ENCODE measurements around the gene GPR160. TPM values are rescaled to one million over a fixed set of nuclear protein-coding genes. Genes with fewer than 3 reads are reported as not detected.

GPR160 gene
- total and polyA plus RNA-seq, 7 experiments from 2014 or later: 6.1 to 44.3 (median 17.1) TPM

- Histone ChIP-seq H3K36me3 (ENCODE audit: control insufficient read depth in 2 of 3, insufficient read depth in 3 of 3, low read length in 3 of 3) (peaks cover 0 to 5% (median 0%) of the 10 kb centered on the region in 3 experiments), H3K27ac (ENCODE audit: low read depth, low read length) (no peak overlapping the region), H3K27me3 (ENCODE audit: control insufficient read depth in 2 of 2, insufficient read depth in 2 of 2, low read length in 2 of 2) (no peaks in the 10 kb centered on the region), H3K4me1 (ENCODE audit: control insufficient read depth in 2 of 2, insufficient read depth in 2 of 2, low read length in 2 of 2) (no peaks in the 10 kb centered on the region), H3K4me3 (ENCODE audit: low read length) (no peak overlapping the region), H3K9me3 (ENCODE audit: control insufficient read depth in 2 of 3, low read length in 3 of 3) (no peaks in the 10 kb centered on the region)
- ATAC-seq (no peak), DNase-seq (no peak)
- H3K27me3 Mint-ChIP-seq: no peaks in the 10 kb centered on the region
- CTCF ChIA-PET: no interaction called here
- H3K36me3 Mint-ChIP-seq: peaks cover 4 to 51% (median 23%) of the 10 kb centered on the region in 5 donors
- peaks cover 0 to 24% (median 7%) of the 10 kb centered on the region in 7 donors for H3K4me1 Mint-ChIP-seq
- intact Hi-C loops (cut with micrococcal nuclease): loop anchor here in 1 of 2 donors (1.0 kb wide), 1 partner anchor 9 kb away; no protein-coding TSS in a partner anchor
- peaks cover 0 to 3% (median 0%) of the 10 kb centered on the region in 11 donors for H3K9me3 Mint-ChIP-seq
- H3K4me3 Mint-ChIP-seq: no peak overlapping the region
- POLR2A ChIA-PET: interaction anchor here (0.5 to 0.6 kb wide), 4 partner anchors 56 to 886 kb away, joined by 3 to 5 read pairs (median 3); no protein-coding TSS in a partner anchor
- peak overlapping the region in 2 of 9 donors; percentile 25 to 33 for H3K27ac Mint-ChIP-seq
These were observed 41.0 kb downstream of the GPR160 start for GRCh38 chr3:170078620-170079281.

DNA sequence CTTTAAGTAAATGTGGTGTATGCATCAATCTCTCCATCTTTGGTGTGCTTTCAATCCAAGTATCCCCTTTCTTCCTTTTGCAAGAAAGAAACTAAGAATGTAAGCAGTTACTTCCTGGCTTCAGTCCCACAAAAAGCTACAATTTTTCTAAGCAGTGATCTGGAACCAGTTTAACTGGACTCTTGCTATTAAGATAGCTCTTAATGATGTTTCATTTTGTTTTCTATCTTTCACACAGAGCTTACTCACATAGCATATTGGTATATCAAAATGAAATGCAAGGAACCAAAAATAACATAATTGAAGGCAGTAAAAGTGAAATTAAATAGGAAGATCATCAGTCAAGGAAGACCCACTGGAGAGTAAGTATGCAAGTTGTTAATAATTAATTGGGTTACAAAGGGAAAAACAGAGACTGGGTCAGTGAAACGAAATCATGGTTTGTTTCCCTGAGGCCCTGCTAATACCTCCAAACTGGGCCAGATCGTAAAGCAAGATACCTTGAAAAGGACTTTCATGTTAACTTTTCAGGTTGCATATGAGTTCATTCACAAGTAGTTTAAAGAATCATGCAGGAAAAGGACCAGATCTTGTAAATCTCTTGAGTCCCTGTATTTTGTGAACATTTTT lies 41.9 kb downstream of the GPR160 start:
- ChIA-PET CTCF (interaction anchor here (0.6 to 1.1 kb wide), 2 partner anchors 9 to 58 kb away, joined by 3 to 4 read pairs; no protein-coding TSS in a partner anchor), POLR2A (interaction anchor here (0.5 to 0.7 kb wide), 4 partner anchors 25 to 112 kb away, joined by 3 to 4 read pairs (median 3); no protein-coding TSS in a partner anchor)
- H3K27ac Mint-ChIP-seq: peak overlapping the region in 6 of 9 donors; percentile 2 to 61 (median 46)

GRCh38 chr3:170080605-170081004 lies 42.8 kb downstream of the GPR160 start:
- ATAC-seq: no peak
- Histone ChIP-seq H3K27ac (ENCODE audit: low read depth, low read length) (no peak overlapping the region), H3K9me3 (ENCODE audit: control insufficient read depth in 2 of 3, low read length in 3 of 3) (no peaks in the 10 kb centered on the region), H3K36me3 (ENCODE audit: control insufficient read depth in 2 of 3, insufficient read depth in 3 of 3, low read length in 3 of 3) (peaks cover 0 to 13% (median 13%) of the 10 kb centered on the region in 3 experiments), H3K4me3 (ENCODE audit: low read length) (no peak overlapping the region), H3K4me1 (ENCODE audit: control insufficient read depth in 2 of 2, insufficient read depth in 2 of 2, low read length in 2 of 2) (no peaks in the 10 kb centered on the region), H3K27me3 (ENCODE audit: control insufficient read depth in 2 of 2, insufficient read depth in 2 of 2, low read length in 2 of 2) (no peaks in the 10 kb centered on the region)
- H3K9me3 Mint-ChIP-seq: peaks cover 0 to 3% (median 0%) of the 10 kb centered on the region in 11 donors
- H3K27ac Mint-ChIP-seq: peak overlapping the region in 8 of 9 donors; percentile 14 to 80 (median 60)
- ChIA-PET POLR2A (interaction anchor here (0.6 to 0.7 kb wide), 2 partner anchors 96 to 100 kb away, joined by 3 read pairs; no protein-coding TSS in a partner anchor), CTCF (interaction anchor here (0.6 to 1.1 kb wide), 2 partner anchors 8 to 59 kb away, joined by 3 to 4 read pairs; no protein-coding TSS in a partner anchor)
- no peak overlapping the region for H3K4me3 Mint-ChIP-seq
- H3K4me1 Mint-ChIP-seq: peaks cover 0 to 23% (median 7%) of the 10 kb centered on the region in 7 donors
- H3K27me3 Mint-ChIP-seq: no peaks in the 10 kb centered on the region
- peaks cover 4 to 56% (median 20%) of the 10 kb centered on the region in 5 donors for H3K36me3 Mint-ChIP-seq
- no peak for DNase-seq
- intact Hi-C loops (cut with micrococcal nuclease): no loop called here

More for the DNA sequence above, 41.9 kb downstream of the GPR160 start:
- Histone ChIP-seq H3K36me3 (ENCODE audit: control insufficient read depth in 2 of 3, insufficient read depth in 3 of 3, low read length in 3 of 3) (peaks cover 0 to 8% (median 5%) of the 10 kb centered on the region in 3 experiments), H3K27ac (ENCODE audit: low read depth, low read length) (no peak overlapping the region), H3K27me3 (ENCODE audit: control insufficient read depth in 2 of 2, insufficient read depth in 2 of 2, low read length in 2 of 2) (no peaks in the 10 kb centered on the region), H3K4me3 (ENCODE audit: low read length) (no peak overlapping the region), H3K9me3 (ENCODE audit: control insufficient read depth in 2 of 3, low read length in 3 of 3) (no peaks in the 10 kb centered on the region), H3K4me1 (ENCODE audit: control insufficient read depth in 2 of 2, insufficient read depth in 2 of 2, low read length in 2 of 2) (no peaks in the 10 kb centered on the region)
- no peaks in the 10 kb centered on the region for H3K27me3 Mint-ChIP-seq
- no peak overlapping the region for H3K4me3 Mint-ChIP-seq
- ATAC-seq (no peak), DNase-seq (no peak)
- peaks cover 0 to 24% (median 7%) of the 10 kb centered on the region in 7 donors for H3K4me1 Mint-ChIP-seq
- peaks cover 0 to 3% (median 0%) of the 10 kb centered on the region in 11 donors for H3K9me3 Mint-ChIP-seq
- intact Hi-C loops (cut with micrococcal nuclease): loop anchor here in 1 of 2 donors (1.0 kb wide), 1 partner anchor 8 kb away; no protein-coding TSS in a partner anchor
- peaks cover 4 to 55% (median 23%) of the 10 kb centered on the region in 5 donors for H3K36me3 Mint-ChIP-seq

DNA sequence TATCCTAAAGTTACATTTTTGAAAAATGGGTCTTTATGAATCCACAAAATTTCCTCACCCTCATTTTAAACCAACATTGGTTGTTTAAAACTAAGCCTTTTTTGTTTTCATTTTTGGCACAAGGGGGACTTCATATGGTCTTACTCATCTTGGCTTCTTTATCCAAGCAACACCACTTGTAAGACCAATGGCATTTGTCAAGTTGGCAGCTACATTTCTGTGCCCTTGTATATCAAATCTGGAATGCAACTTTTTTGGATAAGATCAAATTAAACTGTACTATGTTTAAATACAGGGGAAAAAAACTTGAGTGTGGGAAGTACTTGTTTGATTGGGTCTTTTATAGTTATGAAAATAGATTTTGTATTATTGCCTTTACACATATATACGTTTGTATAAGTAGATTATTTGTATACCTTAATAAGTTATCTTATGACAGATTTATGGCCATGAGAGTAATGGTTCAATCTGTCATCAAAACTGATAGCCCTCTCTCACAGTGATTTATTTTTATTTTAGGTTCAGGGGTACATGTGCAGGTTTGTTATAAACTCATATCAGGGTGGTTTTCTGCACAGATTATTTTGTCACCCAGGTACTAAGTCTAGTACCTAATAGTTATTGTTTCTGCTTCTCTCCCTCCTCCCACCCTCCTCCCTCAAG lies 43.4 kb downstream of the GPR160 start:
- CTCF ChIA-PET: no interaction called here
- H3K27me3 Mint-ChIP-seq: no peaks in the 10 kb centered on the region

DNA sequence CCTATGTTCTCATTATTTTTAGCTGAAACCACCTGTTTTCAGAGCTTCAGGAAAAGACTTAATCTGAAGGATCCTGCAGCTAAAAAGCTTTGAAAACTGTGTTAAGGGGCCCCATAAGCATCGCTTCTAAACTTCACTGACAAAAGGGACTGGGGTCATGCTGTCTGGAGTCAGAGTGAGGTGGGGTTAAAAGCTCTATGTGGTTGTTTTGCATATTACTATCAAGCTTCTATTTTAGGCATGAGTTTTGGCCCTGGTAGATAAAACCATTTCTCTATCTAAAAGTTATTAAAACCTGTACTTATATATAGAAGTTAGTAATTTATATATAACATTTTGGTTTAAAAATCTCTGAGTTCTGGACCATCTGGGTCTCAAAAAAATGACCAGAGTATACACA lies 45.5 kb downstream of the GPR160 start:
- DNase-seq (no peak), ATAC-seq (no peak)
- Mint-ChIP-seq H3K9me3 (peaks cover 0 to 3% (median 0%) of the 10 kb centered on the region in 11 donors), H3K4me1 (peaks cover 0 to 15% (median 7%) of the 10 kb centered on the region in 7 donors), H3K27me3 (no peaks in the 10 kb centered on the region), H3K27ac (peak overlapping the region in 7 of 9 donors; percentile 5 to 76 (median 37)), H3K4me3 (no peak overlapping the region), H3K36me3 (peaks cover 4 to 47% (median 15%) of the 10 kb centered on the region in 5 donors)
- intact Hi-C loops (cut with micrococcal nuclease): no loop called here
- POLR2A ChIA-PET: no interaction called here
- no peak overlapping the region for H3K27ac ChIP-seq (ENCODE audit: low read depth, low read length)
- no peaks in the 10 kb centered on the region for H3K9me3 ChIP-seq (ENCODE audit: control insufficient read depth in 2 of 3, low read length in 3 of 3)
- no peaks in the 10 kb centered on the region for H3K4me1 ChIP-seq (ENCODE audit: control insufficient read depth in 2 of 2, insufficient read depth in 2 of 2, low read length in 2 of 2)
- CTCF ChIA-PET: no interaction called here
- H3K27me3 ChIP-seq (ENCODE audit: control insufficient read depth in 2 of 2, insufficient read depth in 2 of 2, low read length in 2 of 2): no peaks in the 10 kb centered on the region
- no peak overlapping the region for H3K4me3 ChIP-seq (ENCODE audit: low read length)
- H3K36me3 ChIP-seq (ENCODE audit: control insufficient read depth in 2 of 3, insufficient read depth in 3 of 3, low read length in 3 of 3): peaks cover 0 to 26% (median 23%) of the 10 kb centered on the region in 3 experiments

More for the DNA sequence above, 43.4 kb downstream of the GPR160 start:
- Histone ChIP-seq H3K27ac (ENCODE audit: low read depth, low read length) (no peak overlapping the region), H3K9me3 (ENCODE audit: control insufficient read depth in 2 of 3, low read length in 3 of 3) (no peaks in the 10 kb centered on the region), H3K27me3 (ENCODE audit: control insufficient read depth in 2 of 2, insufficient read depth in 2 of 2, low read length in 2 of 2) (no peaks in the 10 kb centered on the region), H3K36me3 (ENCODE audit: control insufficient read depth in 2 of 3, insufficient read depth in 3 of 3, low read length in 3 of 3) (peaks cover 0 to 19% (median 19%) of the 10 kb centered on the region in 3 experiments), H3K4me3 (ENCODE audit: low read length) (no peak overlapping the region), H3K4me1 (ENCODE audit: control insufficient read depth in 2 of 2, insufficient read depth in 2 of 2, low read length in 2 of 2) (no peaks in the 10 kb centered on the region)
- no peak for DNase-seq
- H3K4me3 Mint-ChIP-seq: no peak overlapping the region
- POLR2A ChIA-PET: interaction anchor here (0.6 kb wide), 1 partner anchor 99 kb away, joined by 3 read pairs; no protein-coding TSS in a partner anchor
- intact Hi-C loops (cut with micrococcal nuclease): no loop called here
- H3K4me1 Mint-ChIP-seq: peaks cover 0 to 21% (median 7%) of the 10 kb centered on the region in 7 donors
- H3K27ac Mint-ChIP-seq: peak overlapping the region in 6 of 9 donors; percentile 15 to 80 (median 53)
- H3K36me3 Mint-ChIP-seq: peaks cover 4 to 55% (median 16%) of the 10 kb centered on the region in 5 donors
- ATAC-seq: no peak
- peaks cover 0 to 3% (median 0%) of the 10 kb centered on the region in 11 donors for H3K9me3 Mint-ChIP-seq

- Histone ChIP-seq H3K27ac (ENCODE audit: low read depth, low read length) (no peak overlapping the region), H3K4me1 (ENCODE audit: control insufficient read depth in 2 of 2, insufficient read depth in 2 of 2, low read length in 2 of 2) (no peaks in the 10 kb centered on the region), H3K36me3 (ENCODE audit: control insufficient read depth in 2 of 3, insufficient read depth in 3 of 3, low read length in 3 of 3) (peaks cover 0 to 29% (median 23%) of the 10 kb centered on the region in 3 experiments), H3K4me3 (ENCODE audit: low read length) (no peak overlapping the region), H3K9me3 (ENCODE audit: control insufficient read depth in 2 of 3, low read length in 3 of 3) (no peaks in the 10 kb centered on the region), H3K27me3 (ENCODE audit: control insufficient read depth in 2 of 2, insufficient read depth in 2 of 2, low read length in 2 of 2) (no peaks in the 10 kb centered on the region)
- DNase-seq (no peak), ATAC-seq (no peak)
- H3K4me3 Mint-ChIP-seq: no peak overlapping the region
- H3K27me3 Mint-ChIP-seq: no peaks in the 10 kb centered on the region
- peaks cover 4 to 38% (median 18%) of the 10 kb centered on the region in 5 donors for H3K36me3 Mint-ChIP-seq
- intact Hi-C loops (cut with micrococcal nuclease): no loop called here
- peak overlapping the region in 7 of 9 donors; percentile 2 to 84 (median 55) for H3K27ac Mint-ChIP-seq
- POLR2A ChIA-PET: no interaction called here
- H3K4me1 Mint-ChIP-seq: peaks cover 0 to 9% (median 4%) of the 10 kb centered on the region in 7 donors
- peaks cover 0 to 3% (median 0%) of the 10 kb centered on the region in 11 donors for H3K9me3 Mint-ChIP-seq
- CTCF ChIA-PET: interaction anchor here (0.8 kb wide), 1 partner anchor 276 kb away, joined by 3 read pairs; no protein-coding TSS in a partner anchor
These were observed 47.6 kb downstream of the GPR160 start for GRCh38 chr3:170085396-170085795.
